ENCODE data around the gene FOXA3. TPM values are rescaled to one million over a fixed set of nuclear protein-coding genes. Genes with fewer than 3 reads are reported as not detected.
"Not testable (repeated sequence)": the region's sequence is repeated elsewhere in the genome, so short reads cannot be mapped to it uniquely, and the experiment has no call there.

FOXA3 gene
- total RNA-seq, 2 donors from 2014 or later = 31.5 to 53.7 TPM

- intact Hi-C loops (cut with DNase I, micrococcal nuclease) = no loop called here
- ATAC-seq (peak; percentile 11), DNase-seq (peak; percentile 50 to 70)
These were observed 1.3 kb downstream of the FOXA3 start for GRCh38 chr19:45865269-45865948.

- DNase-seq = peak; percentile 58 to 65
- intact Hi-C loops (cut with DNase I, micrococcal nuclease) = no loop called here
- ATAC-seq = peak; percentile 27
These were observed 2.5 kb downstream of the FOXA3 start for GRCh38 chr19:45866400-45867176.

- ATAC-seq; DNase-seq; intact Hi-C loops (cut with DNase I, micrococcal nuclease): not testable (repeated sequence)
These were observed 3.1 kb downstream of the FOXA3 start for GRCh38 chr19:45867241-45867640.

GRCh38 chr19:45870798-45871197 lies 6.7 kb downstream of the FOXA3 start:
- no peak for ATAC-seq
- no peak for DNase-seq
- intact Hi-C loops (cut with DNase I, micrococcal nuclease) = no loop called here

- DNase-seq (no peak), ATAC-seq (no peak)
- intact Hi-C loops (cut with DNase I, micrococcal nuclease) = no loop called here
These were observed 8.2 kb downstream of the FOXA3 start for GRCh38 chr19:45872095-45872919.

- no peak for ATAC-seq
- intact Hi-C loops (cut with DNase I, micrococcal nuclease) = no loop called here
- no peak for DNase-seq
These were observed 9.2 kb downstream of the FOXA3 start for GRCh38 chr19:45873219-45873772.

GRCh38 chr19:45874620-45874966 lies 10.5 kb downstream of the FOXA3 start:
- intact Hi-C loops (cut with DNase I, micrococcal nuclease) = no loop called here
- DNase-seq (no peak), ATAC-seq (no peak)

- ATAC-seq (peak; percentile 0), DNase-seq (no peak)
- intact Hi-C loops (cut with DNase I, micrococcal nuclease) = no loop called here
These were observed 12.0 kb downstream of the FOXA3 start for GRCh38 chr19:45876161-45876410.

- ATAC-seq (peak; percentile 45), DNase-seq (peak; percentile 62 to 68)
- intact Hi-C loops (cut with DNase I, micrococcal nuclease) = no loop called here
These were observed 12.5 kb downstream of the FOXA3 start for GRCh38 chr19:45876411-45877197.

GRCh38 chr19:45878043-45878794 lies 14.1 kb downstream of the FOXA3 start:
- peak; percentile 71 to 86 for DNase-seq
- intact Hi-C loops (cut with DNase I, micrococcal nuclease) = no loop called here
- peak; percentile 61 for ATAC-seq

GRCh38 chr19:45879055-45879454 lies 14.9 kb downstream of the FOXA3 start:
- no peak for DNase-seq
- no peak for ATAC-seq
- intact Hi-C loops (cut with DNase I, micrococcal nuclease) = no loop called here

- DNase-seq (no peak), ATAC-seq (no peak)
- intact Hi-C loops (cut with DNase I, micrococcal nuclease) = no loop called here
These were observed 15.8 kb downstream of the FOXA3 start for GRCh38 chr19:45879971-45880370.

GRCh38 chr19:45881082-45881908 lies 17.2 kb downstream of the FOXA3 start:
- no peak for ATAC-seq
- intact Hi-C loops (cut with DNase I, micrococcal nuclease) = no loop called here
- peak in 1 of 2 donors; percentile 44 for DNase-seq

- DNase-seq = peak; percentile 67 to 73
- peak; percentile 34 for ATAC-seq
- intact Hi-C loops (cut with DNase I, micrococcal nuclease) = no loop called here
These were observed 17.9 kb downstream of the FOXA3 start for GRCh38 chr19:45881909-45882528.

GRCh38 chr19:45882652-45883585 lies 18.8 kb downstream of the FOXA3 start:
- ATAC-seq (peak; percentile 58), DNase-seq (peak; percentile 91 to 92)
- intact Hi-C loops (cut with DNase I, micrococcal nuclease) = no loop called here

- no peak for DNase-seq
- no peak for ATAC-seq
- intact Hi-C loops (cut with DNase I, micrococcal nuclease) = no loop called here
These were observed 19.4 kb downstream of the FOXA3 start for GRCh38 chr19:45883586-45883880.
